ENCODE results near the gene CSK.
"Not testable (repeated sequence)": the region's sequence is repeated elsewhere in the genome, so short reads cannot be mapped to it uniquely, and the experiment has no call there.

CSK gene

GRCh38 chr15:74781431-74782258 is at the start of gene CSK:
Gene CSK (plus strand): TSS chr15:74782080. CDS start chr15:74798298, 16,218 bp downstream.
- Histone ChIP-seq H3K9ac (ENCODE audit: low read depth, low read length) (peak within 1 kb of the TSS; percentile 66; the same call in 1 of the 2 replicates), H3K36me3 (ENCODE audit: insufficient read depth, low read depth, low read length) (no peaks in the 10 kb centered on the region), H3K4me1 (ENCODE audit: insufficient read depth, low read length) (peaks cover 4% of the 10 kb centered on the region), H3K27ac (ENCODE audit: low read length) (no peak within 1 kb of the TSS), H3K27me3 (ENCODE audit: insufficient read depth, low read length) (peaks cover 18% of the 10 kb centered on the region), H3K9me3 (ENCODE audit: insufficient read depth, low read depth, low read length) (no peaks in the 10 kb centered on the region), H3K4me3 (ENCODE audit: low read length) (peak within 1 kb of the TSS; percentile 89)

DNA sequence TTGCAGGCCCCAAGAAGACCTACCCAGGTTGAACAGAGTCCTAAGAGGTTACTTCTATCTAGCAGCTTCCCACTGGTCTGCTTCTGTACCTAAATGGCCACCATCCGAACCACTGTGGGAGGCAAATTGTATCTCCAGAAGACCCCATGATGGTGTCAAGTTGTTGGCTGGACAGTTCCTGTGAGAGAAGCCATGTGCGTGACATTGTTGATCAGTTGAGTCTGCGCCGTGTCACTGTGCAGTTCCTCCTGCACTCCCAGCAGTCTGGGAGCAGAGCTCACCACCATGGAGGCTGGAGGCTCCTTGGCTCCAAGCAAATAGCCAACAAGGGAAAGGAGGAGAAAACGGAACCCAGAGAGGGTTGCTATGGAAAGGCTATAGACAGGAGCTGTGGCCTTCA is 49.0 kb upstream of the CSK start:
- no peaks in the 10 kb centered on the region for H3K4me1 ChIP-seq (ENCODE audit: insufficient read depth, low read length)
- no peak overlapping the region for H3K4me3 ChIP-seq (ENCODE audit: low read length)
- H3K27me3 ChIP-seq (ENCODE audit: insufficient read depth, low read length), result peaks cover 27% of the 10 kb centered on the region
- no peaks in the 10 kb centered on the region for H3K36me3 ChIP-seq (ENCODE audit: insufficient read depth, low read depth, low read length)
- no peaks in the 10 kb centered on the region for H3K9me3 ChIP-seq (ENCODE audit: insufficient read depth, low read depth, low read length)
- H3K9ac ChIP-seq (ENCODE audit: low read depth, low read length), result no peak overlapping the region
- H3K27ac ChIP-seq (ENCODE audit: low read length), result no peak overlapping the region

DNA sequence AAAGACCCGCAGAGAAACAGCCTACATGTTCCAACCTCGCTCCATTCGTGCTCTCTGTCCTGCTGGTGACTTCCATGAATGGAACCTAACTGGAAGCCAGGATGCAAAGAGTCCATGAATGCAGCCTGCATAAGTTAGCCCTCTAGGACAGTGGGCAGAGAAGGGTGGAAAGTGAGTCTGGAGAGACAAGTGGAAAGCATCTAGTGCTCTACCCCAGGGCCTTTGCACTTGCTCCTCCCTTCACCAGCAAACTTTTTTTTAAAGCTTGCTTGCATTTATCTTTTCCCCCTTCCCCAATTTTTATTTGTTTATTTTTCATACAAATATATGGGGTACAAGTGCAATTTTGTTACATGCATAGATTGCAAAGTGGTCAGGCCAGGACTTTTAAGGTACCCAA is 48.6 kb upstream of the CSK start:
- no peaks in the 10 kb centered on the region for H3K9me3 ChIP-seq (ENCODE audit: insufficient read depth, low read depth, low read length)
- H3K4me1 ChIP-seq (ENCODE audit: insufficient read depth, low read length), result no peaks in the 10 kb centered on the region
- no peak overlapping the region for H3K27ac ChIP-seq (ENCODE audit: low read length)
- no peak overlapping the region for H3K4me3 ChIP-seq (ENCODE audit: low read length)
- peaks cover 24% of the 10 kb centered on the region for H3K27me3 ChIP-seq (ENCODE audit: insufficient read depth, low read length)
- no peak overlapping the region for H3K9ac ChIP-seq (ENCODE audit: low read depth, low read length)
- no peaks in the 10 kb centered on the region for H3K36me3 ChIP-seq (ENCODE audit: insufficient read depth, low read depth, low read length)

- H3K27ac ChIP-seq (ENCODE audit: low read length), result no peak overlapping the region
- H3K9ac ChIP-seq (ENCODE audit: low read depth, low read length), result no peak overlapping the region
- H3K27me3 ChIP-seq (ENCODE audit: insufficient read depth, low read length), result peaks cover 23% of the 10 kb centered on the region
- no peak overlapping the region for H3K4me3 ChIP-seq (ENCODE audit: low read length)
- no peaks in the 10 kb centered on the region for H3K9me3 ChIP-seq (ENCODE audit: insufficient read depth, low read depth, low read length)
- no peaks in the 10 kb centered on the region for H3K36me3 ChIP-seq (ENCODE audit: insufficient read depth, low read depth, low read length)
- no peaks in the 10 kb centered on the region for H3K4me1 ChIP-seq (ENCODE audit: insufficient read depth, low read length)
Measured at GRCh38 chr15:74735305-74735704, 46.6 kb upstream of the CSK start.

DNA sequence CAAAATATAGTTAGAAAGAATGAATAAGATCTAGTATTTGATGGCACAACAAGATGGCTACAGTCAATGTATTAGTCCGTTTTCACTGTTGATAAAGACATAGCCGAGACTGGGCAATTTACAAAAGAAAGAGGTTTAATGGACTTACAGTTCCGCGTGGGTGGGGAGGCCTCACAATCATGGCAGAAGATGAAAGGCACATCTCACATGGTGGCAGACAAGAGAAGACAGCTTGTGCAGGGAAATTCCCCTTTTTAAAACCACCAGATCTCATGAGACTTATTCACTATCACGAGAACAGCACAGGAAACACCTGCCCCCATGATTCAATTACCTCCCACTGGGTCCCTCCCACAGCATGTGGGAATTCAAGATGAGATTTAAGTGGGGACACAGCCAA is 43.6 kb upstream of the CSK start:
- H3K4me1 ChIP-seq (ENCODE audit: insufficient read depth, low read length); H3K27me3 ChIP-seq (ENCODE audit: insufficient read depth, low read length); H3K36me3 ChIP-seq (ENCODE audit: insufficient read depth, low read depth, low read length); H3K27ac ChIP-seq (ENCODE audit: low read length); H3K4me3 ChIP-seq (ENCODE audit: low read length); H3K9ac ChIP-seq (ENCODE audit: low read depth, low read length); H3K9me3 ChIP-seq (ENCODE audit: insufficient read depth, low read depth, low read length): not testable (repeated sequence)

DNA sequence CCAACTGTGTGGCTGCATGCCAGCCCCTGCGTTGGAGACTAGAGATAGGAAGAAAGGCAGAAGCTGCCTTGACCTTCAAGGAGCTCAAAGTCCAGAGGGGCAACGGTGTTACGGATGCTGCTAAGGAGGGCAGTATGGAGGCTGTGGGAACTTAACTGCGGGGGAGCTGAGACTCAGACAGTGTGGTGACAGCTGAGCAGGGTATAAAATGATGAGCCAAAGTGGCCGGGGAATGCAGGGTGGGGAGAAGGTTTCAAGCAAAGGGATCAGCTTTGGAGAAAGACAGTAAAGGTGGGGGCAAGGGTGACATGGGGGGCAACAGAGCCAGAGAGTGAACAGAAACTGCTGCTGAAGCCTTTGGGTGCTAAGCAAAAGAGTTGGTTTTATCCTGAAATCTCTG is 39.5 kb upstream of the CSK start:
- Histone ChIP-seq H3K9me3 (ENCODE audit: insufficient read depth, low read depth, low read length) (peaks cover 2% of the 10 kb centered on the region; the same call in 1 of the 2 replicates), H3K36me3 (ENCODE audit: insufficient read depth, low read depth, low read length) (no peaks in the 10 kb centered on the region), H3K4me1 (ENCODE audit: insufficient read depth, low read length) (no peaks in the 10 kb centered on the region), H3K27me3 (ENCODE audit: insufficient read depth, low read length) (no peaks in the 10 kb centered on the region), H3K9ac (ENCODE audit: low read depth, low read length) (no peak overlapping the region), H3K27ac (ENCODE audit: low read length) (no peak overlapping the region), H3K4me3 (ENCODE audit: low read length) (no peak overlapping the region)

- Histone ChIP-seq H3K4me3 (ENCODE audit: low read length) (no peak overlapping the region), H3K9ac (ENCODE audit: low read depth, low read length) (no peak overlapping the region), H3K36me3 (ENCODE audit: insufficient read depth, low read depth, low read length) (no peaks in the 10 kb centered on the region), H3K27ac (ENCODE audit: low read length) (no peak overlapping the region), H3K27me3 (ENCODE audit: insufficient read depth, low read length) (peaks cover 7% of the 10 kb centered on the region), H3K4me1 (ENCODE audit: insufficient read depth, low read length) (no peaks in the 10 kb centered on the region; the same call in 1 of the 2 replicates), H3K9me3 (ENCODE audit: insufficient read depth, low read depth, low read length) (peaks cover 2% of the 10 kb centered on the region; the same call in 1 of the 2 replicates)
Measured at GRCh38 chr15:74746389-74746788, 35.5 kb upstream of the CSK start.

DNA sequence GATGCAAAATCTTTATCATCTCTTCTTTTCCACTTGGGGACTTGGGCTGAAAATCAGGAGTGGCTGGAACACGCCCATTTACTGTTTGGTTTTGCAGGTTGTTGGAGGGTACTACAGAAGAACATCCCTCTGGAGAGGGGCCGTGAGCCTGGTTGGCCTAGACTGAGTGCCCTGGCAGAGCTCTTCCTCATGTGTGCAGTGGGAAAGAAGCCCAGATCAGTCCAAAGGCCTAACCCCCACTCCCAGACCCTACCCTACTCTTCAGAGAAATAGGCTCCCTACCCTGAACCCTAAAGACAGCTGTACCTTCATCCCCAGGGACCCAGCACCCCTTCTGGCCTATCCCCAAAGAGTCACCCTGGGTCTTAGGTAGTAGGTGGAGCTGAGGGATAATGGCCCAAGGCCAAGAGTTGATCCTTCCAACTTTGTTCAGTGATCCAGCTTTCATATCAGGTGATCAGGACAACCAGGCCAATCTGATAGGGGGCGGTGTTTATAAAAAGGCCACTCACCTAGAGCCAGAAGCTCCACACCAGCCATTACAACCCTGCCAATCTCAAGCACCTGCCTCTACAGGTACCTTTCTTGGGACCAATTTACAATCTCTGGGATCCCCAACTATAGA is 33.4 kb upstream of the CSK start, which contains the start of gene CYP1A2:
CYP1A2 (plus strand) TSS at position 524 of the 625 bp plus-strand sequence. CDS start 894 bp downstream, outside the sequence.
- no peak within 1 kb of the TSS for H3K9ac ChIP-seq (ENCODE audit: low read depth, low read length)
- H3K4me3 ChIP-seq (ENCODE audit: low read length), result no peak within 1 kb of the TSS
- H3K27ac ChIP-seq (ENCODE audit: low read length), result no peak within 1 kb of the TSS
- H3K9me3 ChIP-seq (ENCODE audit: insufficient read depth, low read depth, low read length), result no peaks in the 10 kb centered on the region
- no peaks in the 10 kb centered on the region; the same call in 1 of the 2 replicates for H3K4me1 ChIP-seq (ENCODE audit: insufficient read depth, low read length)
- H3K27me3 ChIP-seq (ENCODE audit: insufficient read depth, low read length), result peaks cover 11% of the 10 kb centered on the region
- no peaks in the 10 kb centered on the region for H3K36me3 ChIP-seq (ENCODE audit: insufficient read depth, low read depth, low read length)

- no peak overlapping the region for H3K9ac ChIP-seq (ENCODE audit: low read depth, low read length)
- no peaks in the 10 kb centered on the region for H3K9me3 ChIP-seq (ENCODE audit: insufficient read depth, low read depth, low read length)
- H3K27me3 ChIP-seq (ENCODE audit: insufficient read depth, low read length), result peaks cover 11% of the 10 kb centered on the region
- H3K4me3 ChIP-seq (ENCODE audit: low read length), result no peak overlapping the region
- H3K27ac ChIP-seq (ENCODE audit: low read length), result no peak overlapping the region
- no peaks in the 10 kb centered on the region for H3K36me3 ChIP-seq (ENCODE audit: insufficient read depth, low read depth, low read length)
- no peaks in the 10 kb centered on the region; the same call in 1 of the 2 replicates for H3K4me1 ChIP-seq (ENCODE audit: insufficient read depth, low read length)
Measured at GRCh38 chr15:74749832-74750231, 32.0 kb upstream of the CSK start.

DNA sequence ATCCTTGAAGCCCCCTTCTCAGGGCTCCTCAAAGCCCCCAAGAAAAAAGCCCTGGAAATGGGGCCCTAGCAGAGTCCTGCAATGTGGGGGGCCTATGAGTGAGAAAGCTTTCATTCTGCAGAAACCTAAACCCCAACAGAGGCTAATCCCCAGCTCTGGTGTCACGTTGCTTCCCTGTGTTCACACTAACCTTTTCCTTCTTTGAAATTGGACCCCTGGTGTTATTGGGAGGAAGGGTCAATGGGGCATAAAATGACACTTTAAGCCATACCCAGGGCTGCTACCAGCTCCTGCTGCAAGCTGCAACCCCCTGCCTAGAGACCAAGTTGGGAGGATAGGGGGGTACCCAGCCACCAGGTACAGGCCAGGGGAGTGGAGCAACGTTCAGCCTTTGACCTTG is 31.1 kb upstream of the CSK start:
- Histone ChIP-seq H3K36me3 (ENCODE audit: insufficient read depth, low read depth, low read length) (no peaks in the 10 kb centered on the region), H3K27ac (ENCODE audit: low read length) (no peak overlapping the region), H3K27me3 (ENCODE audit: insufficient read depth, low read length) (peaks cover 11% of the 10 kb centered on the region), H3K9ac (ENCODE audit: low read depth, low read length) (no peak overlapping the region), H3K9me3 (ENCODE audit: insufficient read depth, low read depth, low read length) (no peaks in the 10 kb centered on the region), H3K4me3 (ENCODE audit: low read length) (no peak overlapping the region), H3K4me1 (ENCODE audit: insufficient read depth, low read length) (no peaks in the 10 kb centered on the region; the same call in 1 of the 2 replicates)

- Histone ChIP-seq H3K27me3 (ENCODE audit: insufficient read depth, low read length) (peaks cover 11% of the 10 kb centered on the region), H3K4me1 (ENCODE audit: insufficient read depth, low read length) (no peaks in the 10 kb centered on the region; the same call in 1 of the 2 replicates), H3K4me3 (ENCODE audit: low read length) (no peak overlapping the region), H3K27ac (ENCODE audit: low read length) (no peak overlapping the region), H3K9ac (ENCODE audit: low read depth, low read length) (no peak overlapping the region), H3K9me3 (ENCODE audit: insufficient read depth, low read depth, low read length) (no peaks in the 10 kb centered on the region), H3K36me3 (ENCODE audit: insufficient read depth, low read depth, low read length) (no peaks in the 10 kb centered on the region)
Measured at GRCh38 chr15:74752011-74752410, 29.9 kb upstream of the CSK start.

DNA sequence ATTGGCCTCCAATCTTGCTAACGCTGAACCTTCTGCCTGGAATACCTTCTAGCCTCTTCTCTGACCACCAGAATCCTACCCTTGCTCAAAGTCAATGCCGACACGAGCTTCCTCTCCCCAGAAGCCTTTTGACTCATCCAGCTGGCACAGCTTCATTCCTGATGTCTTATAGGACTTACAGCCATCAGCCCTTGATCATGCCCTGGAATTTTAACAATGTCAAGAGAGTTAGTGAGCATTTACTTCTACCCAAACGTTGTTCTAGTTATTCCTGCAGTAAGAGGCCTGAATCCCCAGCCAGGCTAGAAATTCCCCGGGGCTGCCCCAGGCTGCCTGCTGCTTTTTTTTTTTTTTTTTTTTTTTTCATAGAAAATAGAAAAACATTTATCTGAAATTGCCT is 29.3 kb upstream of the CSK start:
- no peak overlapping the region for H3K4me3 ChIP-seq (ENCODE audit: low read length)

More for the DNA sequence above, 29.3 kb upstream of the CSK start:
- H3K36me3 ChIP-seq (ENCODE audit: insufficient read depth, low read depth, low read length), result no peaks in the 10 kb centered on the region
- H3K9me3 ChIP-seq (ENCODE audit: insufficient read depth, low read depth, low read length), result no peaks in the 10 kb centered on the region
- no peak overlapping the region for H3K27ac ChIP-seq (ENCODE audit: low read length)
- H3K4me1 ChIP-seq (ENCODE audit: insufficient read depth, low read length), result no peaks in the 10 kb centered on the region; the same call in 1 of the 2 replicates
- no peak overlapping the region for H3K9ac ChIP-seq (ENCODE audit: low read depth, low read length)
- H3K27me3 ChIP-seq (ENCODE audit: insufficient read depth, low read length), result peaks cover 11% of the 10 kb centered on the region

All from iPS-20b (cell line).